ENCODE data around the gene EPHA6. TPM values are rescaled to one million over a fixed set of nuclear protein-coding genes. Genes with fewer than 3 reads are reported as not detected.

Gene EPHA6
- total and polyA plus RNA-seq, 2 donors (not counting 3 experiments of a cell fraction or from before 2014, with no cell fraction given): not detected

DNA sequence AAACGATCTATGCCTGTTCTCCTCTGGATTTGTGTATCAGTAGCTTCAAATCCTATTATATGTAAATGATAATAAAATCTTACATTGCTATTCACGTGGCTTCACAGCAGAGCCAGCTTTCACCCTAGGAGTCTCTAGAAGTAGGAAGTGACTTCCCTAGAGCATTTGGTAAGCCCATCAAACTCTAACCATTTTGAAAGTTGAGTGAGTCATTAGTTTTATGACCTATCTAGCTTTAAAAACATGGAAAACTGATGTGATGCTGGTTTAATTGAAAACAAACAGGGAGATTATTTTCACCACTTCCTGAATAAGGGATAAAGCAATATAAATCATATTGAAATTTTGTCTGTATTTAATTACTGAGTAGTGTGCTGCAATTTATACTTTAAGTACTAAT is 275.2 kb downstream of the EPHA6 start:
- H3K36me3 ChIP-seq (ENCODE audit: control insufficient read depth in 2 of 2, extremely low read depth in 1 of 2, insufficient read depth in 2 of 2, low read length in 2 of 2): no peaks in the 10 kb centered on the region
- no peaks in the 10 kb centered on the region for H3K4me1 ChIP-seq (ENCODE audit: control insufficient read depth, extremely low read depth, insufficient read depth, low read length)
- FAIRE-seq (no peak), DNase-seq (ENCODE audit: low read depth, low spot score) (no peak)
- intact Hi-C loops (cut with micrococcal nuclease) (no loop called here), dilution Hi-C loops (cut with MboI; ENCODE audit: extremely low pct_ligation_motif_present, low sequenced_read_pairs) (no loop called here)
- H3K27me3 ChIP-seq (ENCODE audit: control insufficient read depth in 2 of 2, insufficient read depth in 2 of 2, low read length in 2 of 2): no peaks in the 10 kb centered on the region
- H3K4me3 ChIP-seq (replicated peaks in 1 of 3; ENCODE audit: insufficient read depth in 1 of 3, low read depth in 1 of 3, low read length in 3 of 3): no peak overlapping the region
- H3K9ac ChIP-seq (replicated peaks; ENCODE audit: extremely low read depth, insufficient read depth, low read length): no peak overlapping the region
- ChIA-PET CTCF (no interaction called here), POLR2A (no interaction called here)
- no peak overlapping the region for H3K27ac ChIP-seq (ENCODE audit: insufficient read depth, low read depth, low read length)
- H3K79me2 ChIP-seq (ENCODE audit: control insufficient read depth, insufficient read depth, low read length): no peaks in the 10 kb centered on the region
- no TSS peak for BruUV-seq (replicated peaks)
- no peak overlapping the region for H2AFZ ChIP-seq (ENCODE audit: low read depth, low read length)
- H3K9me1 ChIP-seq (replicated peaks; ENCODE audit: control insufficient read depth, extremely low read depth, insufficient read depth, low read length): no peaks in the 10 kb centered on the region
- TF ChIP-seq FOS (IDR thresholded peaks at IDR 0.05; ENCODE audit: borderline replicate concordance, insufficient read depth, low read length) (no peak), POLR2AphosphoS5 (IDR thresholded peaks at IDR 0.05; ENCODE audit: insufficient read depth, low read depth, low read length) (no peak), EZH2 (IDR thresholded peaks at IDR 0.05; ENCODE audit: borderline replicate concordance, low read depth, low read length, severe bottlenecking) (no peak), POLR2A (IDR thresholded peaks at IDR 0.05; ENCODE audit: low read depth, low read length) (no peak), GATA2 (IDR thresholded peaks at IDR 0.05; ENCODE audit: insufficient read depth, insufficient read length, low read depth, low read length) (no peak), MYC (IDR thresholded peaks at IDR 0.05; ENCODE audit: low read depth, low read length) (no peak), JUN (IDR thresholded peaks at IDR 0.05; ENCODE audit: borderline replicate concordance, insufficient read depth, insufficient read length, low read depth) (no peak)
- TF ChIP-seq, protein P1, sequence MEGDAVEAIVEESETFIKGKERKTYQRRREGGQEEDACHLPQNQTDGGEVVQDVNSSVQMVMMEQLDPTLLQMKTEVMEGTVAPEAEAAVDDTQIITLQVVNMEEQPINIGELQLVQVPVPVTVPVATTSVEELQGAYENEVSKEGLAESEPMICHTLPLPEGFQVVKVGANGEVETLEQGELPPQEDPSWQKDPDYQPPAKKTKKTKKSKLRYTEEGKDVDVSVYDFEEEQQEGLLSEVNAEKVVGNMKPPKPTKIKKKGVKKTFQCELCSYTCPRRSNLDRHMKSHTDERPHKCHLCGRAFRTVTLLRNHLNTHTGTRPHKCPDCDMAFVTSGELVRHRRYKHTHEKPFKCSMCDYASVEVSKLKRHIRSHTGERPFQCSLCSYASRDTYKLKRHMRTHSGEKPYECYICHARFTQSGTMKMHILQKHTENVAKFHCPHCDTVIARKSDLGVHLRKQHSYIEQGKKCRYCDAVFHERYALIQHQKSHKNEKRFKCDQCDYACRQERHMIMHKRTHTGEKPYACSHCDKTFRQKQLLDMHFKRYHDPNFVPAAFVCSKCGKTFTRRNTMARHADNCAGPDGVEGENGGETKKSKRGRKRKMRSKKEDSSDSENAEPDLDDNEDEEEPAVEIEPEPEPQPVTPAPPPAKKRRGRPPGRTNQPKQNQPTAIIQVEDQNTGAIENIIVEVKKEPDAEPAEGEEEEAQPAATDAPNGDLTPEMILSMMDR (IDR thresholded peaks at IDR 0.05; ENCODE audit: extremely low read depth in 1 of 2, insufficient read depth in 1 of 2, low read depth in 1 of 2, low read length in 2 of 2): no peak
- TF ChIP-seq, protein P2, sequence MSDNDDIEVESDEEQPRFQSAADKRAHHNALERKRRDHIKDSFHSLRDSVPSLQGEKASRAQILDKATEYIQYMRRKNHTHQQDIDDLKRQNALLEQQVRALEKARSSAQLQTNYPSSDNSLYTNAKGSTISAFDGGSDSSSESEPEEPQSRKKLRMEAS (IDR thresholded peaks at IDR 0.05; ENCODE audit: insufficient read depth, insufficient read length): no peak
- no peaks in the 10 kb centered on the region for H4K20me1 ChIP-seq (replicated peaks; ENCODE audit: control insufficient read depth, extremely low read depth, insufficient read depth, low read length)
- peaks cover 1% of the 10 kb centered on the region for H3K9me3 ChIP-seq (replicated peaks; ENCODE audit: control insufficient read depth, insufficient read depth, low read length)
- H3K4me2 ChIP-seq (ENCODE audit: insufficient read depth, low read length): no peak overlapping the region

Measured in endothelial cell of umbilical vein (primary cell).